Right lobe of liver (tissue), 4 donors: ENCODE data around the gene OR14I1.

Experiments
- CTCF ChIP-seq, 4 donors: fragments of 200-600 bp in 3 of 4; fragments of 450-650 bp in 1 of 4; IDR thresholded peaks; one replicate each; pipeline versions ENCODE4 v1.5.1 to v1.8.0; 2016 to 2022; ENCODE audit warnings: antibody characterized with exemption in 4 of 4, mild to moderate bottlenecking in 2 of 4
- POLR2A ChIP-seq: fragments of 450-650 bp; IDR thresholded peaks from one replicate; pipeline ENCODE4 v1.6.1; 2017; ENCODE audit warnings: antibody characterized with exemption, mild to moderate bottlenecking
- donor health status: DM: no; HTN: no; CAD: no.
- donor health status: DM: no; HTN: no; CAD: no.
- donor health status: DM: no; HTN: yes; CAD: no.

GRCh38 chr1:248695451-248696132 lies 7.0 kb downstream of the OR14I1 start:
- TF ChIP-seq CTCF (IDR thresholded peaks at IDR 0.05) (no peak), POLR2A (no peak)
